Tibial artery (tissue), 4 donors: ENCODE measurements around the gene BRI3BP.

ENCODE experiments used
- DNase-seq, 2 donors: peaks; one replicate each; pipeline ENCODE4 v3.0.0-alpha.2; 2019
- H3K27ac ChIP-seq, 2 donors: fragments of 200-600 bp; sonication (generic) in 1 of 2; 1 replicate in 1 of 2; 2 replicates in 1 of 2; pipeline ENCODE4 v1.5.1; 2018 to 2019; ENCODE audit warnings: mild to moderate bottlenecking in 1 of 2
- H3K27me3 ChIP-seq, 2 donors: fragments of 200-600 bp; sonication (generic) in 1 of 2; one replicate each; pipeline versions ENCODE4 v1.5.1 to v1.6.0; 2016 to 2019
- H3K36me3 ChIP-seq, 3 donors: fragments of 200-600 bp; sonication (generic) in 2 of 3; one replicate each; pipeline ENCODE4 v1.5.1; 2016 to 2019; ENCODE audit warnings: mild to moderate bottlenecking in 2 of 3
- H3K4me1 ChIP-seq, 4 donors: fragments of 200-600 bp; sonication (generic) in 2 of 4; 1 replicate in 3 of 4; 2 replicates in 1 of 4; pipeline ENCODE4 v1.5.1; 2016 to 2019
- H3K4me3 ChIP-seq, 2 donors: fragments of 200-600 bp; sonication (generic) in 1 of 2; 1 replicate in 1 of 2; 2 replicates in 1 of 2; pipeline ENCODE4 v1.5.1; 2018 to 2019; ENCODE audit warnings: mild to moderate bottlenecking in 2 of 2
- H3K9me3 ChIP-seq, 3 donors: fragments of 200-600 bp; sonication (generic) in 1 of 3; one replicate each; pipeline ENCODE4 v1.5.1; 2016 to 2019
- CTCF ChIP-seq, 2 experiments: fragments of 200-600 bp in 1 of 2; fragments of 450-650 bp in 1 of 2; IDR thresholded peaks; one replicate each; pipeline ENCODE4 v1.5.1; 2017 to 2019; ENCODE audit warnings: antibody characterized with exemption in 2 of 2, mild to moderate bottlenecking in 1 of 2, moderate library complexity in 1 of 2
- intact Hi-C: fragments of 100-400 bp; cut with DNase I; formaldehyde crosslinking; loops from one replicate; pipeline ENCODE4 v1.15.0; 2023; ENCODE audit warnings: low total_unique reads

BRI3BP gene

GRCh38 chr12:124949779-124950728 lies 43.4 kb upstream of the BRI3BP start:
- H3K4me3 ChIP-seq = no peak overlapping the region
- no peaks in the 10 kb centered on the region for H3K27me3 ChIP-seq
- no peaks in the 10 kb centered on the region for H3K4me1 ChIP-seq
- peaks cover 38 to 98% (median 81%) of the 10 kb centered on the region in 3 donors for H3K36me3 ChIP-seq
- TF ChIP-seq CTCF (IDR thresholded peaks at IDR 0.05) = no peak
- intact Hi-C loops = no loop called here
- H3K9me3 ChIP-seq = no peaks in the 10 kb centered on the region
- no peak overlapping the region for H3K27ac ChIP-seq
- no peak for DNase-seq

- intact Hi-C loops = no loop called here
- Histone ChIP-seq H3K4me1 (no peaks in the 10 kb centered on the region), H3K4me3 (no peak overlapping the region), H3K9me3 (no peaks in the 10 kb centered on the region), H3K27me3 (no peaks in the 10 kb centered on the region), H3K27ac (no peak overlapping the region), H3K36me3 (peaks cover 50 to 100% (median 92%) of the 10 kb centered on the region in 3 donors)
- no peak for TF ChIP-seq CTCF (IDR thresholded peaks at IDR 0.05)
- DNase-seq = no peak
These were observed 41.1 kb upstream of the BRI3BP start for GRCh38 chr12:124952295-124952694.

- Histone ChIP-seq H3K27ac (no peak overlapping the region), H3K9me3 (no peaks in the 10 kb centered on the region), H3K4me3 (no peak overlapping the region), H3K36me3 (peaks cover 48 to 100% (median 92%) of the 10 kb centered on the region in 3 donors), H3K4me1 (no peaks in the 10 kb centered on the region), H3K27me3 (no peaks in the 10 kb centered on the region)
- intact Hi-C loops = no loop called here
- no peak for DNase-seq
- TF ChIP-seq CTCF (IDR thresholded peaks at IDR 0.05) = no peak
These were observed 40.6 kb upstream of the BRI3BP start for GRCh38 chr12:124952801-124953200.

- Histone ChIP-seq H3K27ac (no peak overlapping the region), H3K4me3 (no peak overlapping the region), H3K9me3 (no peaks in the 10 kb centered on the region), H3K27me3 (no peaks in the 10 kb centered on the region), H3K36me3 (peaks cover 58 to 100% (median 91%) of the 10 kb centered on the region in 3 donors), H3K4me1 (no peaks in the 10 kb centered on the region)
- intact Hi-C loops = no loop called here
- TF ChIP-seq CTCF (IDR thresholded peaks at IDR 0.05) = no peak
- DNase-seq = no peak
These were observed 39.6 kb upstream of the BRI3BP start for GRCh38 chr12:124953689-124954405.

GRCh38 chr12:124954771-124955170 lies 38.7 kb upstream of the BRI3BP start:
- Histone ChIP-seq H3K4me1 (no peaks in the 10 kb centered on the region), H3K9me3 (no peaks in the 10 kb centered on the region), H3K4me3 (no peak overlapping the region), H3K27ac (no peak overlapping the region), H3K36me3 (peaks cover 63 to 100% (median 86%) of the 10 kb centered on the region in 3 donors), H3K27me3 (no peaks in the 10 kb centered on the region)
- DNase-seq = no peak
- intact Hi-C loops = no loop called here
- TF ChIP-seq CTCF (IDR thresholded peaks at IDR 0.05) = no peak
